Keratinocyte (primary cell): ENCODE results near the gene MBD1. TPM values are rescaled to one million over a fixed set of nuclear protein-coding genes. Genes with fewer than 3 reads are reported as not detected.
"Not testable (repeated sequence)": the region's sequence is repeated elsewhere in the genome, so short reads cannot be mapped to it uniquely, and the experiment has no call there.

Source experiments
- DNase-seq: peaks from one replicate; pipeline ENCODE4 v3.0.0-alpha.2; 2011; ENCODE audit warnings: low read depth, missing footprints, low spot score
- FAIRE-seq: peaks from 2 replicates; lab custom pipeline; 2011; peaks lifted over from hg19 to GRCh38; lab: Jason Lieb, UNC
- H2AFZ ChIP-seq: 2 replicates; pipeline ENCODE4 v1.6.0; 2012; ENCODE audit warnings: low read length, control low read depth, inconsistent platforms; ENCODE audit not compliant: control insufficient read depth
- H3K27ac ChIP-seq: 2 replicates; pipeline ENCODE4 v1.5.1; 2011; ENCODE audit warnings: low read length; ENCODE audit not compliant: control insufficient read depth, insufficient read depth
- H3K27me3 ChIP-seq: 3 replicates; pipeline ENCODE4 v1.6.0; 2011; ENCODE audit warnings: low read length; ENCODE audit not compliant: control insufficient read depth, insufficient read depth; ENCODE audit errors: extremely low read depth
- H3K36me3 ChIP-seq, 2 experiments: 2 replicates in 1 of 2; 3 replicates in 1 of 2; pipeline ENCODE4 v1.5.1; 2011; ENCODE audit warnings: low read length in 2 of 2, mild to moderate bottlenecking in 1 of 2; ENCODE audit not compliant: control insufficient read depth in 2 of 2, insufficient read depth in 2 of 2; ENCODE audit errors: extremely low read depth in 1 of 2
- H3K4me1 ChIP-seq: 3 replicates; pipeline ENCODE4 v1.5.1; 2011; ENCODE audit warnings: low read length; ENCODE audit not compliant: control insufficient read depth, insufficient read depth; ENCODE audit errors: extremely low read depth
- H3K4me2 ChIP-seq: 3 replicates; pipeline ENCODE4 v1.6.0; 2011; ENCODE audit warnings: low read depth, low read length; ENCODE audit not compliant: control insufficient read depth, insufficient read depth; ENCODE audit errors: extremely low read depth
- H3K4me3 ChIP-seq, 3 experiments: fragments of 200-600 bp in 1 of 3; sonication (generic) in 1 of 3; 2 replicates in 2 of 3; 3 replicates in 1 of 3; pipeline ENCODE4 v1.5.1; 2011 to 2016; ENCODE audit warnings: low read length in 3 of 3, mild to moderate bottlenecking in 3 of 3, control low read depth in 2 of 3, inconsistent platforms in 1 of 3, low read depth in 1 of 3, mixed read lengths in 1 of 3, mixed run types in 1 of 3, moderate library complexity in 1 of 3; ENCODE audit not compliant: control insufficient read depth in 2 of 3, insufficient read depth in 2 of 3; ENCODE audit errors: extremely low read depth in 1 of 3
- H3K79me2 ChIP-seq: 2 replicates; pipeline ENCODE4 v1.6.0; 2012; ENCODE audit warnings: low read length; ENCODE audit not compliant: control insufficient read depth, insufficient read depth
- H3K9ac ChIP-seq: 3 replicates; pipeline ENCODE4 v1.6.0; 2011; ENCODE audit warnings: low read length; ENCODE audit not compliant: control insufficient read depth, insufficient read depth; ENCODE audit errors: extremely low read depth
- H3K9me1 ChIP-seq: 3 replicates; pipeline ENCODE4 v1.6.0; 2011; ENCODE audit warnings: low read length; ENCODE audit not compliant: control insufficient read depth, insufficient read depth; ENCODE audit errors: extremely low read depth
- H3K9me3 ChIP-seq: 2 replicates; pipeline ENCODE4 v1.5.1; 2012; ENCODE audit warnings: low read depth, low read length; ENCODE audit not compliant: control insufficient read depth
- H4K20me1 ChIP-seq: 3 replicates; pipeline ENCODE4 v1.6.0; 2011; ENCODE audit warnings: low read length; ENCODE audit not compliant: control insufficient read depth, insufficient read depth; ENCODE audit errors: extremely low read depth
- CTCF ChIP-seq, 3 experiments: IDR thresholded peaks in 1 of 3; conservative IDR thresholded peaks in 1 of 3; optimal IDR thresholded peaks in 1 of 3; 2 replicates in 2 of 3; 3 replicates in 1 of 3; pipeline versions ENCODE3 to v1.5.1; 2011; ENCODE audit warnings: low read length in 3 of 3, mild to moderate bottlenecking in 3 of 3, moderate library complexity in 2 of 3, control low read depth in 1 of 3, inconsistent platforms in 1 of 3; ENCODE audit not compliant: insufficient read depth in 2 of 3; ENCODE audit errors: extremely low read depth in 1 of 3
- EZH2 ChIP-seq: IDR thresholded peaks from one replicate; pipeline ENCODE4 v1.6.1; 2012; ENCODE audit warnings: inconsistent platforms, mild to moderate bottlenecking, low read length, moderate library complexity
- dilution Hi-C: fragments of 300-500 bp; cut with MboI; formaldehyde crosslinking; loops from one replicate; pipeline ENCODE4 v1.7.0; 2020; ENCODE audit warnings: low sequenced_read_pairs; ENCODE audit not compliant: extremely low pct_ligation_motif_present
- polyA plus RNA-seq, 5 experiments: library from polyadenylated mRNA; depleted of rRNA in 3 of 5; stranded (reverse) in 3 of 5; stranded (forward) in 1 of 5; unstranded in 1 of 5; fragments of >200 nt; gene quantifications; 1 replicate in 1 of 5; 2 replicates in 3 of 5; 3 replicates in 1 of 5; pipeline versions ENCODE4 v1.2.1 to v1.2.3, GENCODE V29; 2011 to 2012; ENCODE audit warnings: missing spikeins in 2 of 5, low read depth in 1 of 5, low replicate concordance in 1 of 5

Gene MBD1
- polyA plus RNA-seq, 1 donor (not counting 4 experiments of a cell fraction or from before 2014, with no cell fraction given): 64.2 TPM

DNA sequence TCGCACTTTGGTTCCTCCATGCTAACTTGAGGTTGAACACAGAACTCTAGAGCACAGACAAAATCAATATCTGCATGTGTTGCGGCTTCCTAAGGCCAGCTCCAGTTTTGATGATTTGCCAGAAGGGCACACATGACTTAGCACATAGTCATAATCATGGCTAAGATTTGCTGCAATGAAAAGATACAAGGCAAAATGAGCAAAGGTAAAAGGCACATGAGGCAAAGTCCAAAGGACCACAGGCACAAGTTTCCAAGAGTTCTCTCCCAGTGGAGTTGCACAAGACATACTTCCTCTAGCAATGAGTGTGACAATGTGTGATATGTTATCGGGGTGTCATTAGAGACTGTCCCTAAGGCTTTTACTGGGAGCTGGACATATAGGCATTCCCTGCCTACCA is 30.3 kb upstream of the MBD1 start:
- TF ChIP-seq CTCF (optimal IDR thresholded peaks at IDR 0.05 in 1 of 3, IDR thresholded peaks at IDR 0.05 in 1 of 3, conservative IDR thresholded peaks at IDR 0.05 in 1 of 3; ENCODE audit: extremely low read depth in 1 of 3, insufficient read depth in 2 of 3, low read length in 3 of 3) (no peak), EZH2 (no peak)
- no peak overlapping the region for H2AFZ ChIP-seq
- no peaks in the 10 kb centered on the region for H3K79me2 ChIP-seq
- H3K4me3 ChIP-seq: no peak overlapping the region
- H4K20me1 ChIP-seq: no peaks in the 10 kb centered on the region
- H3K36me3 ChIP-seq: no peaks in the 10 kb centered on the region
- H3K4me2 ChIP-seq: no peak overlapping the region
- no peak for DNase-seq
- peaks cover 14% of the 10 kb centered on the region for H3K4me1 ChIP-seq
- no peaks in the 10 kb centered on the region for H3K9me3 ChIP-seq
- H3K27ac ChIP-seq: no peak overlapping the region
- dilution Hi-C loops: no loop called here
- no peak overlapping the region for H3K9ac ChIP-seq
- H3K9me1 ChIP-seq: no peaks in the 10 kb centered on the region
- FAIRE-seq: no peak
- peaks cover 3% of the 10 kb centered on the region for H3K27me3 ChIP-seq

- H3K9ac ChIP-seq: no peak overlapping the region
- no peaks in the 10 kb centered on the region for H3K79me2 ChIP-seq
- H3K9me3 ChIP-seq: no peaks in the 10 kb centered on the region
- H3K9me1 ChIP-seq: no peaks in the 10 kb centered on the region
- no peak overlapping the region for H3K4me3 ChIP-seq
- no peak overlapping the region for H2AFZ ChIP-seq
- H3K4me1 ChIP-seq: peaks cover 14% of the 10 kb centered on the region
- FAIRE-seq (no peak), DNase-seq (no peak)
- TF ChIP-seq EZH2: no peak
- no peak for TF ChIP-seq CTCF (optimal IDR thresholded peaks at IDR 0.05 in 1 of 3, IDR thresholded peaks at IDR 0.05 in 1 of 3, conservative IDR thresholded peaks at IDR 0.05 in 1 of 3; ENCODE audit: extremely low read depth in 1 of 3, insufficient read depth in 2 of 3, low read length in 3 of 3)
- dilution Hi-C loops: no loop called here
- H4K20me1 ChIP-seq: no peaks in the 10 kb centered on the region
- no peak overlapping the region for H3K27ac ChIP-seq
- no peak overlapping the region for H3K4me2 ChIP-seq
- no peaks in the 10 kb centered on the region for H3K27me3 ChIP-seq
- H3K36me3 ChIP-seq: no peaks in the 10 kb centered on the region
Observed at GRCh38 chr18:50310080-50310479, 28.8 kb upstream of the MBD1 start.

DNA sequence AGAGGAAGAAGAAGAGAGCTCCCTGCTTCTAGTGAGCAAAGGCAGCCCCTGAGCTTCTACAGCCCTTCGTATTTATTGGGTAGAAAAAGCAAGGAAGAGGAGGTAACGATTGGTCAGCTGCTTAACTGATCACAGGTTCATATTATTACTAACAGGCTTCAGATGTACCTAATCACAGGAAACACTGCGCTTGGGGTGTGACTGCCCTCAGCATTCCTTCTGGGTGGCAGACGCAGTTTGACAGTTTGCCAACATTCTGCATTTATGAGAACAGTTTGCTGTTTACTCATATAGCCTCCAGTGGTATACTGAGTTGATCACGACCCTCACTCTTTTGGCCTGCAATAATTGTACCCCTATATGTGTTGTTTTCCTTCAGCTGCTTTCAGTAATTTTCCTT is 27.5 kb upstream of the MBD1 start:
- Histone ChIP-seq H3K4me1 (peaks cover 14% of the 10 kb centered on the region), H2AFZ (peak overlapping the region; percentile 13), H3K4me2 (peak overlapping the region; percentile 99), H3K27ac (peak overlapping the region; percentile 74)
- FAIRE-seq, H3K9me3 ChIP-seq, H3K4me3 ChIP-seq, H3K79me2 ChIP-seq, DNase-seq, H3K9ac ChIP-seq, H3K27me3 ChIP-seq, dilution Hi-C loops, H3K9me1 ChIP-seq, H4K20me1 ChIP-seq, H3K36me3 ChIP-seq: not testable (repeated sequence)
